Loucy (cell line): ENCODE data around the gene ANKRD27.
"Not testable (repeated sequence)": the region's sequence is repeated elsewhere in the genome, so short reads cannot be mapped to it uniquely, and the experiment has no call there.

ENCODE experiments used
- H2AFZ ChIP-seq: fragments of 200-600 bp; sonication (generic); 2 replicates; pipeline ENCODE4 v1.6.0; 2016; ENCODE audit warnings: antibody characterized with exemption, mild to moderate bottlenecking, low read length, moderate library complexity
- H3F3A ChIP-seq: fragments of 200-600 bp; 2 replicates; pipeline ENCODE4 v1.6.0; 2016; ENCODE audit warnings: antibody characterized with exemption, low read depth, mild to moderate bottlenecking
- H3K27me3 ChIP-seq: fragments of 200-600 bp; sonication (generic); 2 replicates; pipeline ENCODE4 v1.6.1; 2014; ENCODE audit warnings: low read length, mild to moderate bottlenecking; ENCODE audit not compliant: insufficient read depth, poor library complexity, severe bottlenecking
- H3K36me3 ChIP-seq: fragments of 200-600 bp; sonication (generic); 2 replicates; pipeline ENCODE4 v1.6.1; 2016; ENCODE audit warnings: low read length; ENCODE audit not compliant: insufficient read depth
- H3K4me1 ChIP-seq: fragments of 200-600 bp; sonication (generic); 2 replicates; pipeline ENCODE4 v1.5.1; 2014; ENCODE audit warnings: low read length, mild to moderate bottlenecking; ENCODE audit not compliant: insufficient read depth, poor library complexity, severe bottlenecking
- H3K4me2 ChIP-seq: fragments of 200-600 bp; sonication (generic); 2 replicates; pipeline ENCODE4 v1.6.0; 2014; ENCODE audit warnings: antibody characterized with exemption, low read length, low read depth, mild to moderate bottlenecking; ENCODE audit not compliant: poor library complexity, severe bottlenecking
- H3K4me3 ChIP-seq: fragments of 200-600 bp; sonication (generic); 2 replicates; pipeline ENCODE4 v1.5.1; 2014; ENCODE audit warnings: low read length, mild to moderate bottlenecking, mixed read lengths; ENCODE audit not compliant: poor library complexity, severe bottlenecking
- H3K79me2 ChIP-seq: fragments of 200-600 bp; sonication (generic); 2 replicates; pipeline ENCODE4 v1.6.1; 2014; ENCODE audit warnings: low read length; ENCODE audit not compliant: insufficient read depth
- H3K9ac ChIP-seq: fragments of 200-600 bp; sonication (generic); 2 replicates; pipeline ENCODE4 v1.6.0; 2014; ENCODE audit warnings: mild to moderate bottlenecking, low read depth, low read length, moderate library complexity; ENCODE audit not compliant: poor library complexity, severe bottlenecking
- H3K9me2 ChIP-seq: fragments of 200-600 bp; sonication (generic); replicated peaks from 2 replicates; pipeline ENCODE4 v1.6.1; 2016; ENCODE audit warnings: low read depth, low read length, mixed read lengths
- H3K9me3 ChIP-seq: fragments of 200-600 bp; sonication (generic); 2 replicates; pipeline ENCODE4 v1.6.1; 2014; ENCODE audit warnings: mild to moderate bottlenecking, antibody characterized with exemption, low read length, low read depth; ENCODE audit not compliant: insufficient read depth
- H4K20me1 ChIP-seq: fragments of 200-600 bp; sonication (generic); 2 replicates; pipeline ENCODE4 v1.6.0; 2014; ENCODE audit warnings: antibody characterized with exemption, low read length, mild to moderate bottlenecking; ENCODE audit not compliant: insufficient read depth, poor library complexity, severe bottlenecking
- EZH2phosphoT487 ChIP-seq: fragments of 200-600 bp; IDR thresholded peaks from 2 replicates; pipeline ENCODE4 v1.6.1; 2018; ENCODE audit warnings: antibody characterized with exemption, mild to moderate bottlenecking, moderate library complexity, borderline replicate concordance
- TF ChIP-seq, protein P1 (sequence below): fragments of 200-600 bp; sonication (generic); conservative IDR thresholded peaks from 2 replicates; pipeline ENCODE4 v1.5.1; 2014; ENCODE audit warnings: mild to moderate bottlenecking, antibody characterized with exemption, low read length

ANKRD27 gene

DNA sequence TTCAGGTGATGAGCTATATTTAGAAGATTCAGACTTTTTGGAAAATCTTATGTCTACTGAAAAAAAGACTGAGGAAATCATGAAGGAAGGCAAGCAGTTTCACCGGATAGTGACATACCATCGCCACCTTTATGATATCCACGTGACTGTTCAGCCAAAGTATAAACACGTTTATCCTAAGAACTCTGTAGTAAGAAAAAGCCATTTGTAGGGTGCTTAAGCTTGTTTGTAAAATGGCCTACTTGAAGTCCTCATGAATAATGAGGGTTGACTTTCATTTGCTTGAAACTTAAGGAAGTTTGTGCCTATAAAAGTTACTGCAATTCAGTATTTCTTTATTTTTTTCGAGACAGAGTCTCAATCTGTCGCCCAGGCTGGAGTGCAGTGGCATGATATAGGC is 36.8 kb upstream of the ANKRD27 start:
- no peak overlapping the region for H2AFZ ChIP-seq
- H3K4me2 ChIP-seq, result no peak overlapping the region
- H4K20me1 ChIP-seq, result no peaks in the 10 kb centered on the region
- H3F3A ChIP-seq, result no peaks in the 10 kb centered on the region
- H3K27me3 ChIP-seq, result no peaks in the 10 kb centered on the region
- H3K4me1 ChIP-seq, result peaks cover 8% of the 10 kb centered on the region
- H3K9me3 ChIP-seq, result no peaks in the 10 kb centered on the region; the same call in 1 of the 2 replicates
- no peak overlapping the region for H3K4me3 ChIP-seq
- H3K36me3 ChIP-seq, result peaks cover 29% of the 10 kb centered on the region
- no peaks in the 10 kb centered on the region for H3K9me2 ChIP-seq
- H3K79me2 ChIP-seq, result peaks cover 13% of the 10 kb centered on the region
- TF ChIP-seq EZH2phosphoT487, result no peak
- TF ChIP-seq, protein P1, sequence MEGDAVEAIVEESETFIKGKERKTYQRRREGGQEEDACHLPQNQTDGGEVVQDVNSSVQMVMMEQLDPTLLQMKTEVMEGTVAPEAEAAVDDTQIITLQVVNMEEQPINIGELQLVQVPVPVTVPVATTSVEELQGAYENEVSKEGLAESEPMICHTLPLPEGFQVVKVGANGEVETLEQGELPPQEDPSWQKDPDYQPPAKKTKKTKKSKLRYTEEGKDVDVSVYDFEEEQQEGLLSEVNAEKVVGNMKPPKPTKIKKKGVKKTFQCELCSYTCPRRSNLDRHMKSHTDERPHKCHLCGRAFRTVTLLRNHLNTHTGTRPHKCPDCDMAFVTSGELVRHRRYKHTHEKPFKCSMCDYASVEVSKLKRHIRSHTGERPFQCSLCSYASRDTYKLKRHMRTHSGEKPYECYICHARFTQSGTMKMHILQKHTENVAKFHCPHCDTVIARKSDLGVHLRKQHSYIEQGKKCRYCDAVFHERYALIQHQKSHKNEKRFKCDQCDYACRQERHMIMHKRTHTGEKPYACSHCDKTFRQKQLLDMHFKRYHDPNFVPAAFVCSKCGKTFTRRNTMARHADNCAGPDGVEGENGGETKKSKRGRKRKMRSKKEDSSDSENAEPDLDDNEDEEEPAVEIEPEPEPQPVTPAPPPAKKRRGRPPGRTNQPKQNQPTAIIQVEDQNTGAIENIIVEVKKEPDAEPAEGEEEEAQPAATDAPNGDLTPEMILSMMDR, result no peak
- no peak overlapping the region for H3K9ac ChIP-seq

DNA sequence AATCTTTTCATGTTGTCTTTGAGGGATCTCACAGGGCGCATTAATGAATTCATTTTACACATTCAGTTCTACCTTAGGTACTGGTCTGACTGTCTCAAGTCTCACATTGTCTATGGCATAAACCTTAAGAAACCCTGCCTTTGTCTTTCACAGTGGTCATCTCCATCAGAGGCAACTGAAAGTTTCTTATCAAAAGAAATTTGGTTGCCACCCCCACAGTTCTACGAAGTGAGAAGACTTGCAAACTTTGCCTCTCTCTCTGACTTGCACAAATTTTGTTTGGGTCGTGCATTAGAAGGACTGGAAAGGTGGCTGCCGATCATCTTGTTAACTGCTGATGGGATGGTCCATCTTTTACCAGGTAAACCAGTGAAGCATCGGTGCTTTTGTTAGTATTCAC is 34.1 kb upstream of the ANKRD27 start:
- Histone ChIP-seq H4K20me1 (no peaks in the 10 kb centered on the region), H3K36me3 (peaks cover 49% of the 10 kb centered on the region), H3K9me2 (no peaks in the 10 kb centered on the region), H3K4me2 (no peak overlapping the region), H3K79me2 (peaks cover 38% of the 10 kb centered on the region), H3K9ac (no peak overlapping the region), H3K4me1 (peaks cover 8% of the 10 kb centered on the region), H3F3A (no peaks in the 10 kb centered on the region), H3K9me3 (peaks cover 3% of the 10 kb centered on the region; the same call in 1 of the 2 replicates), H3K27me3 (no peaks in the 10 kb centered on the region), H2AFZ (no peak overlapping the region), H3K4me3 (no peak overlapping the region)
- no peak for TF ChIP-seq EZH2phosphoT487
- TF ChIP-seq, protein P1, result no peak

DNA sequence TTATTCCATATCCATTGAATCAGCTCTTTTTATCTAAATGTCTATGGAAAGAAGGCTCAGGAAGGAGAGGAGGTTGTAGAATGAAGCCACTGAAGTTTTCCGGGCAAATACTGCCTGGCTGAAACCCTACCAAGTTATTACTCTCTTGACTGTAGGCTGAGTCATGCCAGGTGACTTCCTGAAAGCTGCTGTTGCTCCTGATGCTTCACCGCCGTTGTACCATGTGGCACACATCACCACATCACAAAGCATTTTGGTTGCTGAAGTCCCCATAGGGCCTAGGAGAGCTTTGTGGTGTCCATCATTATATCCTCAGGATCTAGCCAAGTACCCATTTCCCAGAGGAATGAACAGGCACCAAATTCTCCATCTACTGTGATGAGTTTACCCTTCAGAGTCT is 33.5 kb upstream of the ANKRD27 start:
- TF ChIP-seq, protein P1, result no peak
- TF ChIP-seq EZH2phosphoT487, result no peak
- Histone ChIP-seq H3K9me3 (peaks cover 7% of the 10 kb centered on the region; the same call in 1 of the 2 replicates), H4K20me1 (no peaks in the 10 kb centered on the region), H3K4me3 (no peak overlapping the region), H3K36me3 (peaks cover 50% of the 10 kb centered on the region), H2AFZ (no peak overlapping the region), H3K27me3 (no peaks in the 10 kb centered on the region), H3K79me2 (peaks cover 42% of the 10 kb centered on the region), H3K4me2 (no peak overlapping the region), H3K4me1 (peaks cover 8% of the 10 kb centered on the region), H3K9ac (no peak overlapping the region), H3K9me2 (no peaks in the 10 kb centered on the region), H3F3A (no peaks in the 10 kb centered on the region)

DNA sequence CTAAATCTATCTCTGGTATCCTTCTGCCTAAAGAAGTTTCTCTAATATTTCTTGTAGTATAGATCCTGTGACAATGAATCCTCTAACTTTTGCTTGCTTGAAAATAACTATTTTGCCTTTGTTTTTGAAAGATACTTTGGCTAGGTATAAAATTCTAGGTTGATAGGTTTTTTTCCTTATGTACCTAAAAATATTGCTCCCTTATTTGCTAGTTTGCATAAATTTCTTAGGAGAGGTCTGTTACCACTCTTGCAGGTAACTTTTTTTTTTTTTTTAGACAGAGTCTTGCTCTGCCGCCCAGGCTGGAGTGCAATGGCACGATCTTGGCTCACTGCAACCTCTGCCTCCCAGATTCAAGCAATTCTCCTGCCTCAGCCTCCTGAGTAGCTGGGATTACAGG is 29.0 kb upstream of the ANKRD27 start:
- not testable (repeated sequence) for H3K4me3 ChIP-seq, H3K9ac ChIP-seq, H2AFZ ChIP-seq, H3K9me2 ChIP-seq, H3K27me3 ChIP-seq, H3K4me2 ChIP-seq, H3F3A ChIP-seq
- Histone ChIP-seq H4K20me1 (peaks cover 11% of the 10 kb centered on the region), H3K36me3 (peaks cover 37% of the 10 kb centered on the region), H3K79me2 (peaks cover 80% of the 10 kb centered on the region), H3K9me3 (peaks cover 15% of the 10 kb centered on the region), H3K4me1 (peaks cover 13% of the 10 kb centered on the region)
